Measurements from ENCODE around the gene APCDD1L.

- TF ChIP-seq SP1 (IDR thresholded peaks at IDR 0.05) (no peak), REST (IDR thresholded peaks at IDR 0.05) (no peak), RAD21 (IDR thresholded peaks at IDR 0.05) (no peak), GABPA (IDR thresholded peaks at IDR 0.05 in 1 of 2, conservative IDR thresholded peaks at IDR 0.05 in 1 of 2) (no peak), CTCF (IDR thresholded peaks at IDR 0.05; ENCODE audit: low read depth, low read length, missing input control) (no peak)
These were observed 1.5 kb downstream of the APCDD1L start for GRCh38 chr20:58513580-58514285.
